Panc1 (cell line): ENCODE data around the gene USH2A.

Source experiments
- POLR2AphosphoS5 ChIP-seq: IDR thresholded peaks from 2 replicates; pipeline ENCODE4 v1.6.1; 2012; ENCODE audit warnings: mild to moderate bottlenecking, low read depth, low read length, moderate library complexity
- TF ChIP-seq, protein P1 (sequence below): fragments of 450-650 bp; IDR thresholded peaks from 2 replicates; pipeline ENCODE4 v1.5.1; 2017; ENCODE audit warnings: mild to moderate bottlenecking
- TF ChIP-seq, protein P2 (sequence below), 2 experiments: IDR thresholded peaks; 2 replicates each; pipeline ENCODE4 v1.6.1; 2011 to 2012; ENCODE audit warnings: low read depth in 2 of 2, control low read depth in 1 of 2, low read length in 1 of 2, mild to moderate bottlenecking in 1 of 2, moderate library complexity in 1 of 2; ENCODE audit not compliant: insufficient read depth in 1 of 2

DNA sequence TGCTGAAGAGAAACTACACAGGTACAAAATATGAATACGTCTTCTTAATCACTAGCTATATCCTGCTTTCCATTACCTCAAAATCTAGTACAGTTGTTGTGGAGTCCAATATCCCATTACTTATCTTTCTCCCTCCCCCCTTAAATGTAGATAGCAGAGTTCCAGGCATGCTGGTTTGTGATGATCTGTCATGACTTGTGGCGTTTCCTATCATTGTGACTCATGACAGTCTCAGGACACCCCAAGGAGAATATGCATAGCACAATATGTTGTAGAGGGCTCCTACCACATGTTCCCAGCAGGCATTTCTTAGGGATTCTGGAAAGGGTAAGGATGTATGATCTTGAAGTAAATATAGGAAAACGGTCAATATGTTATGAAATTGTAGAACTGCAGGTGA lies 206.9 kb downstream of the USH2A start:
- TF ChIP-seq, protein P1, sequence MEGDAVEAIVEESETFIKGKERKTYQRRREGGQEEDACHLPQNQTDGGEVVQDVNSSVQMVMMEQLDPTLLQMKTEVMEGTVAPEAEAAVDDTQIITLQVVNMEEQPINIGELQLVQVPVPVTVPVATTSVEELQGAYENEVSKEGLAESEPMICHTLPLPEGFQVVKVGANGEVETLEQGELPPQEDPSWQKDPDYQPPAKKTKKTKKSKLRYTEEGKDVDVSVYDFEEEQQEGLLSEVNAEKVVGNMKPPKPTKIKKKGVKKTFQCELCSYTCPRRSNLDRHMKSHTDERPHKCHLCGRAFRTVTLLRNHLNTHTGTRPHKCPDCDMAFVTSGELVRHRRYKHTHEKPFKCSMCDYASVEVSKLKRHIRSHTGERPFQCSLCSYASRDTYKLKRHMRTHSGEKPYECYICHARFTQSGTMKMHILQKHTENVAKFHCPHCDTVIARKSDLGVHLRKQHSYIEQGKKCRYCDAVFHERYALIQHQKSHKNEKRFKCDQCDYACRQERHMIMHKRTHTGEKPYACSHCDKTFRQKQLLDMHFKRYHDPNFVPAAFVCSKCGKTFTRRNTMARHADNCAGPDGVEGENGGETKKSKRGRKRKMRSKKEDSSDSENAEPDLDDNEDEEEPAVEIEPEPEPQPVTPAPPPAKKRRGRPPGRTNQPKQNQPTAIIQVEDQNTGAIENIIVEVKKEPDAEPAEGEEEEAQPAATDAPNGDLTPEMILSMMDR: no peak
- TF ChIP-seq POLR2AphosphoS5: no peak
- TF ChIP-seq, protein P2, sequence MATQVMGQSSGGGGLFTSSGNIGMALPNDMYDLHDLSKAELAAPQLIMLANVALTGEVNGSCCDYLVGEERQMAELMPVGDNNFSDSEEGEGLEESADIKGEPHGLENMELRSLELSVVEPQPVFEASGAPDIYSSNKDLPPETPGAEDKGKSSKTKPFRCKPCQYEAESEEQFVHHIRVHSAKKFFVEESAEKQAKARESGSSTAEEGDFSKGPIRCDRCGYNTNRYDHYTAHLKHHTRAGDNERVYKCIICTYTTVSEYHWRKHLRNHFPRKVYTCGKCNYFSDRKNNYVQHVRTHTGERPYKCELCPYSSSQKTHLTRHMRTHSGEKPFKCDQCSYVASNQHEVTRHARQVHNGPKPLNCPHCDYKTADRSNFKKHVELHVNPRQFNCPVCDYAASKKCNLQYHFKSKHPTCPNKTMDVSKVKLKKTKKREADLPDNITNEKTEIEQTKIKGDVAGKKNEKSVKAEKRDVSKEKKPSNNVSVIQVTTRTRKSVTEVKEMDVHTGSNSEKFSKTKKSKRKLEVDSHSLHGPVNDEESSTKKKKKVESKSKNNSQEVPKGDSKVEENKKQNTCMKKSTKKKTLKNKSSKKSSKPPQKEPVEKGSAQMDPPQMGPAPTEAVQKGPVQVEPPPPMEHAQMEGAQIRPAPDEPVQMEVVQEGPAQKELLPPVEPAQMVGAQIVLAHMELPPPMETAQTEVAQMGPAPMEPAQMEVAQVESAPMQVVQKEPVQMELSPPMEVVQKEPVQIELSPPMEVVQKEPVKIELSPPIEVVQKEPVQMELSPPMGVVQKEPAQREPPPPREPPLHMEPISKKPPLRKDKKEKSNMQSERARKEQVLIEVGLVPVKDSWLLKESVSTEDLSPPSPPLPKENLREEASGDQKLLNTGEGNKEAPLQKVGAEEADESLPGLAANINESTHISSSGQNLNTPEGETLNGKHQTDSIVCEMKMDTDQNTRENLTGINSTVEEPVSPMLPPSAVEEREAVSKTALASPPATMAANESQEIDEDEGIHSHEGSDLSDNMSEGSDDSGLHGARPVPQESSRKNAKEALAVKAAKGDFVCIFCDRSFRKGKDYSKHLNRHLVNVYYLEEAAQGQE (IDR thresholded peaks at IDR 0.05; ENCODE audit: insufficient read depth in 1 of 2, low read depth in 2 of 2, low read length in 1 of 2): no peak
